ENCODE results near the gene PHPT1.
"Not testable (repeated sequence)": the region's sequence is repeated elsewhere in the genome, so short reads cannot be mapped to it uniquely, and the experiment has no call there.

Gene PHPT1

GRCh38 chr9:136837146-136837855 lies 11.9 kb upstream of the PHPT1 start:
- no peak for DNase-seq (ENCODE audit: low read depth)

- DNase-seq (ENCODE audit: low read depth), result not testable (repeated sequence)
These were observed 11.3 kb upstream of the PHPT1 start for GRCh38 chr9:136837856-136838277.

GRCh38 chr9:136838314-136839228 lies 10.6 kb upstream of the PHPT1 start:
- DNase-seq (ENCODE audit: low read depth), result no peak

- no peak for DNase-seq (ENCODE audit: low read depth)
These were observed 9.7 kb upstream of the PHPT1 start for GRCh38 chr9:136839229-136840139.

- no peak for DNase-seq (ENCODE audit: low read depth)
These were observed 8.9 kb upstream of the PHPT1 start for GRCh38 chr9:136840140-136840876.

- no peak for DNase-seq (ENCODE audit: low read depth)
These were observed 8.1 kb upstream of the PHPT1 start for GRCh38 chr9:136840877-136841645.

- not testable (repeated sequence) for DNase-seq (ENCODE audit: low read depth)
These were observed 7.4 kb upstream of the PHPT1 start for GRCh38 chr9:136841646-136842379.

GRCh38 chr9:136842380-136842948 lies 6.7 kb upstream of the PHPT1 start, which contains the start of gene AJM1:
AJM1 (plus strand) TSS chr9:136842478; CDS start chr9:136844415, 1,937 bp downstream.
- DNase-seq (ENCODE audit: low read depth), result not testable (repeated sequence)

GRCh38 chr9:136843159-136843800 lies 5.9 kb upstream of the PHPT1 start:
- not testable (repeated sequence) for DNase-seq (ENCODE audit: low read depth)

GRCh38 chr9:136843801-136844740 lies 5.1 kb upstream of the PHPT1 start:
- DNase-seq (ENCODE audit: low read depth), result not testable (repeated sequence)

GRCh38 chr9:136844761-136845464 lies 4.3 kb upstream of the PHPT1 start:
- DNase-seq (ENCODE audit: low read depth), result no peak

GRCh38 chr9:136845465-136846260 lies 3.5 kb upstream of the PHPT1 start:
- DNase-seq (ENCODE audit: low read depth), result no peak

- DNase-seq (ENCODE audit: low read depth), result no peak
These were observed 2.7 kb upstream of the PHPT1 start for GRCh38 chr9:136846376-136847087.

- no peak for DNase-seq (ENCODE audit: low read depth)
These were observed 2.0 kb upstream of the PHPT1 start for GRCh38 chr9:136847088-136847825.
